Right forelimb (tissue), 1 donor: ENCODE data around the gene GOLGA6A.
A peak's percentile ranks its signal among the peaks of the same experiment; 100 is the strongest.

Experiments
- DNase-seq: peaks from one replicate; pipeline ENCODE4 v3.0.0-alpha.2; 2018

The GOLGA6A gene

GRCh38 chr15:74036271-74037170 lies 45.8 kb downstream of the GOLGA6A start:
- no peak for DNase-seq

DNA sequence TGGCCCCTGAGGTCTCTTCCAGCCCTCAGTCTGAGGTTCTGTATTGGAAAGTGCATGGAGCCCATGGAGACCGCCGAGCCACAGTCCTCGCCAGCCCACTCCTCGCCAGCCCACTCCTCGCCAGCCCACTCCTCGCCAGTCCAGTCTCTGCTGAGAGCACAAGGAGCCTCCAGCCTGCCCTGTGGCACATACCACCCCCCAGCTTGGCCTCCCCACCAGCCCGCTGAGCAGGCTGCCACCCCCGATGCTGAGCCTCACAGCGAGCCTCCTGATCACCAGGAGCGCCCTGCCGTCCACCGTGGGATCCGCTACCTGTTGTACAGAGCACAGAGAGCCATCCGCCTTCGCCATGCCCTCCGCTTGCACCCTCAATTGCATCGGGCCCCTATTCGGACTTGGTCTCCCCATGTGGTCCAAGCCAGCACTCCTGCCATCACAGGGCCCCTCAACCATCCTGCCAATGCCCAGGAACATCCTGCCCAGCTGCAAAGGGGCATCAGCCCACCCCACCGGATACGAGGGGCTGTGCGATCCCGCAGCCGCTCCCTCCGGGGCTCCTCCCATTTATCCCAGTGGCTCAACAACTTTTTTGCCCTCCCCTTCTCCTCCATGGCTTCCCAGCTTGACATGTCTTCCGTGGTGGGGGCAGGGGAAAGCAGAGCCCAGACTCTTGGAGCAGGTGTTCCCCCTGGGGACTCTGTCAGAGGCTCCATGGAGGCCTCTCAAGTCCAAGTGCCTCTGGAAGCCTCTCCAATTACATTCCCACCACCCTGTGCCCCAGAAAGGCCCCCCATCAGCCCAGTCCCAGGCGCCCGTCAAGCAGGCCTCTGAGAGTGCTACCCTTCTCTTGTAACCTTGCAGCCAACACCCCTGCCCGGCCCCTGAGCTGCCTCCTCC lies 47.0 kb downstream of the GOLGA6A start:
- no peak for DNase-seq

GRCh38 chr15:74034206-74034755 lies 48.1 kb downstream of the GOLGA6A start:
- DNase-seq: no peak

DNA sequence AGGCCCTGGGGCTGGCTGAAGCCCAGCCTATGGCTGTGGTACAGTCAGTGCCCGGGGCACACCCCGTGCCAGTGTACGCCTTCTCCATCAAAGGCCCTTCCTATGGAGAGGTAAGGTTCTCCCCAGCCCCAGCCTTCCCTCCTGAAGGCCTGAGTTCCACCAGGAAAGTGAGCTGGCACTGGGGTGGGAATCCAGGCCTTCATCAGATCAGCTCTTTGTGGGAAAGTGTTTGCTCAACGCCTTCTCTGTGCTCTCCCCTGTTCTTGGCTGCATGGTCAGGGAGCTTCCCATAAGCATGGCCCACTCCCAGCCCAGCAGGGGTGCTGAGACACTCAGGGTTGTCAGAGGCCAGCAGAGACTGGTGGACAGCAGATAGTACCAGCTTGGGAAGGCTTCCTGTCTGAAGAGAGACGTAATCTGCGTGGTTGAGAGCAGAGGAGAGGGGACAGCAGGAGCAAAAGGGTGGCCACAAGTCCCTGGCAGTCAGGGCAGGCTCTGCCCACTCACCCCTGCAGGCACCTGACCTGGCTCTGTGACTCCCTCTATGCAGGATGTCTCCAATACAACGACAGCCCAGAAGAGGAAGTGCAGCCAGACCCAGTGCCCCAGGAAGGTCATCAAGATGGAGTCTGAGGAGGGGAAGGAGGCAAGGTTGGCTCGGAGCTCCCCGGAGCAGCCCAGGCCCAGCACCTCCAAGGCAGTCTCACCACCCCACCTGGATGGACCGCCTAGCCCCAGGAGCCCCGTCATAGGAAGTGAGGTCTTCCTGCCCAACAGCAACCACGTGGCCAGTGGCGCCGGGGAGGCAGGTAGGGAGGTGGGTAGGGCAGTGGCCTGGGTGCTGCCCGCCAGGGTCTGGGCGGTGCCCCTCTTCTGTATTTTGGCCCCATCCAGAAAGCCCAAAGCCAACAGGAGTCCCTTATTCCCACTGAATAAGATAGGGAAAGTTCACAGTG lies 49.5 kb downstream of the GOLGA6A start:
- DNase-seq: peak; percentile 17

DNA sequence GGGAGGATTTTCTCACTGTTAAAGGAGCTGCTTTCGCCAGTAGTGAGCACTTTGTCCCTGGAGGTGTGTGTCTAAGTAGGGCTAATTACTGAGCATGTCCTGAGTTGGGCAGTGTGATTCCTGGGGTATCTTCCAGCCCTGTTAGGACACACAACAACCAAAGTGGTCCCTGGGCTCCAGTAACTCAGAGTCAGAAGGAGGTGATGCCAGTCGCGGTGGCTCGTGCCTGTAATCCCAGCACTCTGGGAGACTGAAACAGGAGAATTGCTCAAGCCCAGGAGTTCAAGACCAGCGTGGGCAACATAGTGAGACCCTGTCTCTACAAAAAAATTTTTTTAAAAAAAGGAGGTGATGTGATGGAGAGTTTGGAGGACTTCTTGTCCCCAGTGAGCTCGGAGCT lies 50.3 kb downstream of the GOLGA6A start:
- peak; percentile 19 for DNase-seq

DNA sequence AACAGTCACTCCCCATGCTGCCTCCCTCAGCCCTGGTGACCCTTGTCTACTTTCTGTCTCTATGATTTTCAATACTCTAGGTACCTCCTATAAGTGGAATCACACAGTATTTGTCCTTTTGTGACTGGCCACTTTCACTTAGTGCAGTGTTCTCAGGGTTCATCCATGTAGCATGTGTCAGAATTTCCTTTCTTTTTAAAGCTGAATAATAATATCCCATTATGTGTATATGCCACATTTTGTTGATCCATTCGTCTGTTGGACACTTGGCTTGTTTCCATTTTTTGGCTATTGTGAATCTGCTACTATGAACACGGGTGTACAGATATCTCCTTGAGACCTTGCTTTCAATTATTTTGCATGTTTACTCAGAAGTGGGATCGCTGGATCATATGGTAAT lies 53.7 kb downstream of the GOLGA6A start:
- peak; percentile 15 for DNase-seq

DNA sequence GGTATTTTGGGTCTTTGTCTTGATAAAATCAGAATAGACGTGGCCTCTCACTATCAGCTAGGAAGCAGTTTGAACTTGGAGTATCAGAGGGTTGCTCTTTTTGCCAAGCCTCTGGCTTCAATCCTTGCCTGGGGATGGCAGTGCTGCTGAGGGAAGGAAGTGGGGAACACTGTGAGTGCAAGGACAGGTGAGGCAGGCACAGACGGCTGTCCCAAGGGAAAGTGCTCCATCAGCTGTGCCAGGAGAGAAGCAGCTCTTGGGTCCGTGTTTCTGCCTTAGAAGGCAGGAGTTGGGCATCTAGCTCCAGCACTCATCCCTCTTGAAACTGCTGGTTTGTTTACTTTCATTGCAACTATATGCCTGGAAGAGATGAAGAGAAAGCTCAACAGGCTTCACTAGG lies 54.7 kb downstream of the GOLGA6A start:
- DNase-seq: peak; percentile 16

DNA sequence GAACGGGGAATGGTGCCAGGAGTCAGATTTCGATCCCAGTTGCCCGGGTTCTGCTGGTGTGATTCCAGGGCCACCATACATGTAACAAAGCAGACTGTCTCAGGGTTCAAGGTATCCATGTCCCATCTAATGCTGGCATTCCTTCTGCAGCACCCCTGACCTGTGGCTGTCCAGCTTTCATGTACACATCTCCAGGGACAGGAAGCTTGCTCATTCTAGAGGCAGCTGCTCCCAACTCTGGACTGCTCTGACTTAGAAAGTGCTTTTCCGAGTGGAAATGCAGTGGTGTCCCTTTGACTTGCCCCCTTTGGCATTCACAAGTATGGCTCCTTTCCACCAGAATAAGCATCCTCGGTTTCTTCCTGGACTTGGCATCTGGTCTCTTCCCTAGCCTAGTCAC lies 56.9 kb downstream of the GOLGA6A start:
- DNase-seq: no peak

DNA sequence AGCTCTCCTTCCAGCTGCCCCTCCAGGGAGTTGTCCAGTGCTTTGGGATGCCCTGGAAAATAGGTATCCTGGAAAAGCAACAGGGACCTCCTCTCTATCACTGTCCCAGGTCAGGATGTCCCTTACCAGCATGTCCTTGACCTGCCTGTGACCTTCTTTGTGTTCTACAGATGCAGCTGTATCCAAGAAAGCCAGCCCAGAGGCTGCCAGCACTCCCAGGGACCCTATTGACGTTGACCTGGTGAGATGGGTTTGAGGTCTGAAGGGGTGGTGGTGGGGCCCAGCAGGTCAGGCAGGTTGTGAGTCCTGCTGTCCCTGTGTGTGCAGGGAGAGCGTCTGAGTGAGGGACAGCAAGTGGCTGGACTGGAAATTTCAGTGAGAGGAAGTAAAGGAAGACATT lies 57.7 kb downstream of the GOLGA6A start:
- DNase-seq: peak; percentile 24

DNA sequence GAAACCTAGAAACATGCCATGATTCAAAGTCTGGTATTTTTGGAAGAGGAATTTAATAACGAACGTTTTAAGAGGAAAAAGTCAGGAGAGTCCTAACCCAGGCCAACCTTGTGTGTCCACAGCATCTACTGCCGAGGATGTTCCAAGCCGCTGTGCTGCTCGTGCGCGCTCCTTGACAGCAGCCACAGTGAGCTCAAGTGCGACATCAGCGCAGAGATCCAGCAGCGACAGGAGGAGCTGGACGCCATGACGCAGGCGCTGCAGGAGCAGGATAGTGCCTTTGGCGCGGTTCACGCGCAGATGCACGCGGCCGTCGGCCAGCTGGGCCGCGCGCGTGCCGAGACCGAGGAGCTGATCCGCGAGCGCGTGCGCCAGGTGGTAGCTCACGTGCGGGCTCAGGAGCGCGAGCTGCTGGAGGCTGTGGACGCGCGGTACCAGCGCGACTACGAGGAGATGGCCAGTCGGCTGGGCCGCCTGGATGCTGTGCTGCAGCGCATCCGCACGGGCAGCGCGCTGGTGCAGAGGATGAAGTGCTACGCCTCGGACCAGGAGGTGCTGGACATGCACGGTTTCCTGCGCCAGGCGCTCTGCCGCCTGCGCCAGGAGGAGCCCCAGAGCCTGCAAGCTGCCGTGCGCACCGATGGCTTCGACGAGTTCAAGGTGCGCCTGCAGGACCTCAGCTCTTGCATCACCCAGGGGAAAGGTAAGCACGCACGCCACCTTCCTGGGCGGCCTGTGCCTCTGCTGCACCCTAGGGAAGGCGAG lies 59.5 kb downstream of the GOLGA6A start:
- DNase-seq: peak; percentile 25
